Activated CD4-positive, alpha-beta memory T cell treated with anti-CD3 and anti-CD28 coated beads for 36 hours (primary cell): ENCODE measurements around the gene TLE2. TPM values are rescaled to one million over a fixed set of nuclear protein-coding genes. Genes with fewer than 3 reads are reported as not detected.

Experiments used
- CTCF ChIA-PET: fragments of 350-600 bp; sonication (Branson Sonifier 250); formaldehyde crosslinking; loops from one replicate; lab custom pipeline; 2021; ENCODE audit warnings: antibody characterized with exemption, inconsistent platforms; lab: Charles Lee
- POLR2A ChIA-PET: fragments of 350-600 bp; sonication (Branson Sonifier 250); formaldehyde crosslinking; loops from one replicate; lab custom pipeline; 2021; ENCODE audit warnings: antibody characterized with exemption; lab: Charles Lee
- DNase-seq: peaks from one replicate; pipeline ENCODE4 v3.0.0-alpha.2; 2020
- H3K27ac Mint-ChIP-seq: one replicate; pipeline ENCODE4 v1.8.0; 2021; ENCODE audit warnings: mixed read lengths
- H3K27me3 Mint-ChIP-seq: one replicate; pipeline ENCODE4 v1.8.0; 2021; ENCODE audit warnings: mixed read lengths
- H3K36me3 Mint-ChIP-seq: one replicate; pipeline ENCODE4 v1.8.0; 2021; ENCODE audit warnings: mixed read lengths
- H3K4me1 Mint-ChIP-seq: one replicate; pipeline ENCODE4 v1.8.0; 2021; ENCODE audit warnings: low read depth, mixed read lengths
- H3K4me3 Mint-ChIP-seq: one replicate; pipeline ENCODE4 v1.8.0; 2021; ENCODE audit warnings: mild to moderate bottlenecking, mixed read lengths
- H3K9me3 Mint-ChIP-seq: one replicate; pipeline ENCODE4 v1.8.0; 2021; ENCODE audit warnings: mixed read lengths
- intact Hi-C: fragments of 100-400 bp; cut with micrococcal nuclease; formaldehyde crosslinking; loops from one replicate; pipeline ENCODE4 v1.15.1; 2023
- total RNA-seq, 2 experiments: library from RNA; stranded (reverse); gene quantifications; one replicate each; pipeline ENCODE4 v1.2.3, GENCODE V29; 2021

Gene TLE2
- total RNA-seq, 2 experiments from 2014 or later = 8.5 to 9.9 TPM

DNA sequence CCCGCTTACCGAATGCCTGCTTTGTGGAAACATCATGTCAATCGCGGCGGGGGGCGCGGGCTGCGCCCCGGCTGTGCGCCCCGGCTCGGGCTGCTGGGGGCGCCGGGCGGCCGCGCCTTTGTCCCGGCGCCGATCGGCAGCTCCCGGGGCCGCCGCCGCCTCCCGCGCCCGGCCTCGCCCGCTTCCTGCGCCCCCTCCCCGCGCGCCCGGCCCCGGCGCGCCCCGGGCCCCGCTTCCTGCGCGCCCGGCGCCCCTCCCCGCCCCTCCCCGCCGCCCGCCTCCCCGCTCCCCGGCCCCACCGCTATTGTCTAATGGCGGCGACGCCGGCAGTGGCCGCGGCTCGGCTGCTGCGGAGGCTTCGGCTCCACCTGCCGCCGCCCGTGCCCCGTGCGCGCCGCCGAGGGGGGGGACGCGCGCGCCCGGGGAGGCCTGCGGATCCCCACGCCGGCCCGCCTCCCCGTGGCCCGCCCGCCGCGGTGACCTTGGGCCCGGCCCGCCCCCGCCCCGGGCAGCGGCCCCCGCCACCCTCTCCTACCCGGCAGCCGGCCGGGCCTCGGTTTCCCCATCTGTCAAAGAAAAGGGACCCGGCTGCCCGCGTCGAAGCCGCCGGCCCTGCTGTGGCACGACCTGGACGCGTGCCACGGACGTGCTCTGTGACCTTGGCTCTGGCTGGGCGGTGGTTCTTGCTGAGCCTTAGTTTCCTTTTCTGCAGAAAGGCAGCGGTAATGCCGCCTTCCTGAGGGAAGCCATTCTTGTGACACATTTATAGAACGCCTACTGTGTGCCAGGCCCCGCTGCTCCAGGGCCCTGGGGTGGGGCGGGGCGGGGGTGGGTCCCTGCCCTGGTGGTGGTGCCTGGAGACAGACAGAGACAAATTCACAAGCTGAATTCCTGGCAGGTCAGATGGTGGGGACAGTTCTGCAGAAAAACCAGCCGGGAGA, 33.4 kb upstream of the TLE2 start, which contains the start of gene TLE5:
Gene TLE5 (minus strand): TSS at position 331 of the 941 bp plus-strand sequence. CDS start 295 bp downstream, at position 36.
- peaks cover 29% of the 10 kb centered on the region for H3K4me1 Mint-ChIP-seq
- H3K36me3 Mint-ChIP-seq = peaks cover 29% of the 10 kb centered on the region
- H3K9me3 Mint-ChIP-seq = no peaks in the 10 kb centered on the region
- intact Hi-C loops = no loop called here
- POLR2A ChIA-PET = interaction anchor here (1.7 kb wide), 1 partner anchor 27 kb away, joined by 8 read pairs; no protein-coding TSS in a partner anchor
- peak within 1 kb of the TSS; percentile 97 for H3K27ac Mint-ChIP-seq
- CTCF ChIA-PET = interaction anchor here (0.6 to 2.6 kb wide), 4 partner anchors 13 to 111 kb away, joined by 3 to 12 read pairs (median 4); no protein-coding TSS in a partner anchor
- H3K4me3 Mint-ChIP-seq = peak within 1 kb of the TSS; percentile 85
- no peaks in the 10 kb centered on the region for H3K27me3 Mint-ChIP-seq
- peak; percentile 74 for DNase-seq

DNA sequence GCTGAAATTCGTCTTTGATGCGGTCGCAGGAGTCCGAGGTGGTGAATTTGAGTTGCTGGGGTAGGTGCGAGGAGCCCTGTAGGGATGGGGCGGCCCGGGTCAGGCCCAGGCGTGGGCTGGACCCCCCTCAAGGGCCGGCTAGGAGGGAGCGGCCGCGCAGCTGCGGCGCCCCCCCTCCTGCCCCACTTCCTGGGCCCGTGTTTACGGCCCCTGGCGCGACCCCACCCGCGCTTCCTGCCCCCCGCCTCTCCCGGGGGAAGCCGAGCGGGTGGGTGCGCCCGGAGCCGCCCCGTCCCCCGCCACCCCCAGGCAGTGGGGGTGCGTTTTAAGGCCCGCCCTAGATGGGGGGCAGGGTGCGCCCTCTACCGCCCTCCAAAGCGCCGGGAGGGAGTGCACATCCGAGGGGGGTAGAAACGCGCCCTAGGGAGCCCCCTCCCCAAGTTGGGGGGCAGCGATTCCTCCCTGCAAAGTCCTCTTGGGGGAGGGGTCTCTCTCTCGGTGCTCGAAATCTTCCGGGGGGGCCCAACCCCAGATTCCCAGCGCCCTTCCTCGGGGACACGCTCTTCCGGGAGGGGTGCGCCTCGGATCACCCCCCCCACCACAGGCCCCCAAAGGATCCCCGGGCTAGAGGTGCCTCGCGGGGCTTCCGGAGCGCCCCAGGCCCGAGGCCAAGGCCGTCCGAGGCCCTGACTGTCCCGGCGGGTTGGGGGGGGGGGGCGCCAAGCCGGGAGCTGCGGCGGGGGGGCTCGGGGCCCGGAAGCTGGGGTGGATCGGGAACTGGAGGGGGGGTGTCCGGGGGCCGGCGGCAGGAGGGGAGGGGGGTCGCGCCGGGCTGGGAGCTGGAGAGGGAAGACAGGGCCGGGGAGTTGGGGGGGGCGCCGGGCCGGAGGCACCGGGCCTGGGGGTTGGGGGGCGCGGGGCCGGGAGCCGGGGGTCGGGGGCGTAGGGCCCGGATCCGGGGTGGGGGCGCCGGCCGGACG, 32.4 kb upstream of the TLE2 start:
- intact Hi-C loops = loop anchor here (2.0 kb wide), 1 partner anchor 27 kb away; no protein-coding TSS in a partner anchor
- Mint-ChIP-seq H3K36me3 (peaks cover 29% of the 10 kb centered on the region), H3K4me1 (peaks cover 33% of the 10 kb centered on the region), H3K27me3 (no peaks in the 10 kb centered on the region), H3K9me3 (no peaks in the 10 kb centered on the region), H3K27ac (peak overlapping the region; percentile 90), H3K4me3 (peak overlapping the region; percentile 82)
- CTCF ChIA-PET = interaction anchor here (0.6 to 1.5 kb wide), 6 partner anchors 14 to 110 kb away, joined by 3 to 7 read pairs (median 4); no protein-coding TSS in a partner anchor
- peak; percentile 72 for DNase-seq
- POLR2A ChIA-PET = interaction anchor here (1.6 to 1.8 kb wide), 2 partner anchors 9 to 26 kb away, joined by 12 to 14 read pairs; no protein-coding TSS in a partner anchor

DNA sequence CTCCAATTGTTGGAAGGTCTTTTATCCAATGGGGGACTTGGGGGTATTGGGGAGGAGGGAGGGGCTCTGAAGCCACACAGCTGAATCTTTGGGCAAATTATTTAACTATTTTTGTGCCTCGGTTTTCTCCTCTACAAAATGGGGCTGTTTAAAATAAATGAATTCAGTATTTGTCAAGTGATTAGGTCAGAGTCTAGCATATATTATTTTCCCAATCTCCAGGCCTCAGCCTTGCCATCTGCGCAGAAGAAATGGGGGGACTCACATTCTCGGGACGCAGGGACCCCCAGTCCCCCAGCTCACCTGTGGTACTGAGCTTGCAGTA, 31.7 kb upstream of the TLE2 start:
- intact Hi-C loops = loop anchor here (2.0 kb wide), 1 partner anchor 26 kb away; no protein-coding TSS in a partner anchor
- Mint-ChIP-seq H3K4me1 (peaks cover 33% of the 10 kb centered on the region), H3K4me3 (peak overlapping the region; percentile 82)

DNA sequence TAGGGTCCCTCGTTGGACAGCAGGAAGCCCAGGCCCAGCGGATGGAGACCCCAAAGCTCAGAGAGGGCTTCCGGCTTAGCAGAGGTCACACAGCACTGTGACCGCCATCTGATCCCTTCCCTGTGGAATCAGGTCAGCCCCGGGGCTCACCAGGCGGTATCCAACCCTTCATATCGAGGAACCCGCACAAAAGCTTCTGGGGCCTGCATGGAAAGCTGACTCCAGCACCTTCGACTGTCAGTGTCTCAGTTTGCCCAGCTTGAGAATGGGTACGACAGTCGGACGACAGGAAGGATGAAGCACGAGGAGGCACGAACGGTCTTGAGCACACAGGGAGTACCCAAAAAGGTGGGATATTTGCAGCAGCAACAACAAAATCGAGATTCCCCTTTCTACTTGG, 30.6 kb upstream of the TLE2 start:
- Mint-ChIP-seq H3K27ac (peak overlapping the region; percentile 90), H3K4me3 (peak overlapping the region; percentile 82), H3K36me3 (peaks cover 37% of the 10 kb centered on the region), H3K4me1 (peaks cover 38% of the 10 kb centered on the region), H3K27me3 (no peaks in the 10 kb centered on the region), H3K9me3 (no peaks in the 10 kb centered on the region)
- ChIA-PET POLR2A (interaction anchor here (1.8 kb wide), 1 partner anchor 24 kb away, joined by 12 read pairs; no protein-coding TSS in a partner anchor), CTCF (interaction anchor here (0.7 to 1.5 kb wide), 4 partner anchors 8 to 108 kb away, joined by 3 to 7 read pairs (median 4); no protein-coding TSS in a partner anchor)
- no peak for DNase-seq
- intact Hi-C loops = loop anchor here (2.0 kb wide), 1 partner anchor 25 kb away; no protein-coding TSS in a partner anchor

More for the DNA sequence above, 31.7 kb upstream of the TLE2 start:
- Mint-ChIP-seq H3K27me3 (no peaks in the 10 kb centered on the region), H3K9me3 (no peaks in the 10 kb centered on the region), H3K36me3 (peaks cover 29% of the 10 kb centered on the region), H3K27ac (peak overlapping the region; percentile 90)
- POLR2A ChIA-PET = interaction anchor here (1.6 to 1.8 kb wide), 2 partner anchors 9 to 25 kb away, joined by 12 to 14 read pairs; no protein-coding TSS in a partner anchor
- no peak for DNase-seq
- CTCF ChIA-PET = interaction anchor here (1.0 to 1.5 kb wide), 6 partner anchors 14 to 109 kb away, joined by 3 to 7 read pairs (median 5); no protein-coding TSS in a partner anchor

DNA sequence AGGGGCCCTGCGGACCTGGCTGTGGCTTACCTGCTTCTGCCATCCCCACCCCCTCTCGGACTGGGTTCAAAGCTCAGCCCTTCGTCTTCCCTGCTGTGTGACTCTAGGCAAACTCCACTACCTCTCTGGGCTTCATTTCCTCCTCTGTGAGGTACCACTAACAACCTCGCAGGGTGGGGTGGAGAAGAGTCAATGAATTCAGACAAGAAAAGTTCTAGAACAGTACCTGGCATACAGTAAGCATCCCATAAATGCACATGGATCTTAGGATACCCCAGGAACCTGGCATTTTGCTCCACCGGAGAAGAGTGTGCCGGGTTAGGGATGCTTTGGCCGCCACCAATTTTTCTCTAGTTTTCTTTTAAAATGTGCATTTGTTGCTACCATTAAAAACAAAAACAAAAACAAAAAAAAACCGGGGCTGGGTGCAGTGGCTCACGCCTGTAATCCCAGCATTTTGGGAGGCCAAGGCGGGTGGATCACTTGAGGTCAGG, 29.8 kb upstream of the TLE2 start:
- Mint-ChIP-seq H3K9me3 (no peaks in the 10 kb centered on the region), H3K4me3 (no peak overlapping the region), H3K27me3 (no peaks in the 10 kb centered on the region), H3K27ac (peak overlapping the region; percentile 19), H3K36me3 (peaks cover 44% of the 10 kb centered on the region), H3K4me1 (peaks cover 45% of the 10 kb centered on the region)
- ChIA-PET CTCF (interaction anchor here (1.0 kb wide), 1 partner anchor 97 kb away, joined by 3 read pairs; no protein-coding TSS in a partner anchor), POLR2A (no interaction called here)
- no peak for DNase-seq
- intact Hi-C loops = no loop called here

DNA sequence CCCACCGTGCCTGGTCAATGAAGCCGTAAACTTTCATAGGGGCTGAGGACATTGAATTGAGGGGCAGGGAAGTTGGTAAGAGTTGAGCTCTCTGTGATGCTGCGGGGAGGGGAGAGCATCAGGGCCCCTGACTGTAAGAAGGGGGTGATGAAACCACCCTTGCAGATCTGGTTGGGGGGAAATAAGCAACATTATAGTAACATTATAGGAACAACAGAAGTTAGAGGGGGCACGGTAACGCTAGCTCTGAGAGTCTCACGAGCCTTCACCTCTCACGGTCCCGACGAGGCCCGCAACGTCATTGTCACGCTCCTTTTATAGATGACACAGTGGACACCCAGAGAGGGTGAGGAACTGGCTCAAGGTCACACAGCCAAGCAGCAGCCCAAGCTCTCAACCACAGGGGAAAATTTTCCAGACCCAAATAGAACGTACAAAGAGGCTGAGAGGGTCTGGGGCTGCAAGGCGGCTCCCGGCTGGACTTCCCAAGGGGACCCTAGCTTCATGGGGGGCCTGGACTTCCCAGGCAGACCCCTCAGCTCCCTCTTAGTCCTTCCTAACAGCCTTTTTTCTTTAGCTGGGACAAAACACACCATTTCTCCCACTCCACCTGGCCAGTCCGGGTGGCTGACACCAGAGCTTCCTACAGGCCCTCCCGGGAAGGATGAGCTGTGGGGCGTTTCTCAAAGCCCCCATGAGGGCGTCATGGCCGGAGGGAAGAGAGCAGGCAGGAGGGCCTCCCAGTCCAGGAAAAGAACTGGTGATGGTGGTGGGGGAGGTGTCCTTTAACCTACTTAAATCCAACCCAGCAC, 29.1 kb upstream of the TLE2 start:
- no peak for DNase-seq
- no peaks in the 10 kb centered on the region for H3K27me3 Mint-ChIP-seq
- intact Hi-C loops = no loop called here
- POLR2A ChIA-PET = no interaction called here
- H3K36me3 Mint-ChIP-seq = peaks cover 44% of the 10 kb centered on the region
- peaks cover 42% of the 10 kb centered on the region for H3K4me1 Mint-ChIP-seq
- CTCF ChIA-PET = interaction anchor here (1.0 kb wide), 2 partner anchors 46 to 96 kb away, joined by 3 read pairs; no protein-coding TSS in a partner anchor
- H3K27ac Mint-ChIP-seq = no peak overlapping the region
- H3K4me3 Mint-ChIP-seq = no peak overlapping the region
- H3K9me3 Mint-ChIP-seq = no peaks in the 10 kb centered on the region

DNA sequence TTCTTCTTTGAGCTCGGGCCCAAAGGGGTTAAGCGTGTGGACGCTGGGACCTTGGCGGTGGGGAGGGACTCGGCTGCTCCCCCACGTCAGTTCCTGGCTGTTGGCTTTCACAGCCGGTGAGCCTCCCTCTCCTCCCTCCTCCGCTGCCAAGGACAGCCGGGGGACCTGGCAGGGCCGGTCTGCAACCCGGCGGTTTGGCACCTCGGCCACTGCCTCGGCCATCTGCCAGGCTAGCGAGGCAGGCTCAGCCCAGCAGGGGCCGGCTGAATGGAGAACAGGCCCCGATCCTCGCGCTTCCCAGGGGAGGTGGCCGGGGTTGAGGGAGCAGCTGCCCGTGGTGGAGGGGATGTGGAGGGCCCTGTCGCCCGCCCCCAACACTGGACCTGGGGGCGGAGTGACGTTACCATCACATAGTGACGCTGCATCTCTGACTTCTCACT, 28.2 kb upstream of the TLE2 start:
- Mint-ChIP-seq H3K9me3 (no peaks in the 10 kb centered on the region), H3K36me3 (peaks cover 47% of the 10 kb centered on the region), H3K4me3 (no peak overlapping the region), H3K27ac (no peak overlapping the region), H3K27me3 (no peaks in the 10 kb centered on the region), H3K4me1 (peaks cover 39% of the 10 kb centered on the region)
- CTCF ChIA-PET = interaction anchor here (1.0 kb wide), 1 partner anchor 47 kb away, joined by 3 read pairs; no protein-coding TSS in a partner anchor
- POLR2A ChIA-PET = interaction anchor here (1.7 kb wide), 1 partner anchor 21 kb away, joined by 7 read pairs; no protein-coding TSS in a partner anchor
- intact Hi-C loops = no loop called here
- DNase-seq = no peak

DNA sequence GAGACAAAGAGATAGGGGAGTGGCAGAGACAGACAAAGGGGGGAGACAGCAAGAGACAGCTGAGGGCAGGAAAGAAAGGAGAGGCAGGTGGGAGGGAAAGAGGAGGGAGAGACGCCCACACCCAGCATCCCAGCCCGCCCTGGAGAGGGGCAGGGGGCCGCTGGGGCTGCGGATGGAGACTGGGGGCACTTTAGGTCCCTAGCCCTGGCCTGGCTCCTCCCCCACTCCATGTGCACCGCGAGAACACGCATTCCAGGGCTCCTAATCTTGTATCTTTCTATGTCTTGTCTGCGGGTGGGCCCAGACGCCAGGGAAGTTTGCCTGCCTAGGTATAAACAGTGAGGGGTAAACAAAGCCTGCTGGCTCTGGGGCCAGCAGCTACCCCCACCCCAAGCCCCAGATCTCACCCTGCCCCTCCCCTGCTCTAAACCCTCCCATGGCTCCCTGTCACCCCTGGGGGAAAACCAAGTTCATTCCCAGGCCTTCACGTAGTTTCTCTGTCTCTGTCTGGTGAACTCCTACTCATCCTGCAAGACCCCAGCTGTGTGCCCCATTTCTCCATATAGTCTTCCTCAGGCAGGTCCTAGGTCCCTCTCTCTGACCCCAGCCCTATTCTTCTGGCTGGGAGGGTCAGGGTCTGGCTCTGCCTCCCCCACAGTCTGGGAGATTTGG, 27.5 kb upstream of the TLE2 start:
- Mint-ChIP-seq H3K4me3 (no peak overlapping the region), H3K9me3 (no peaks in the 10 kb centered on the region), H3K27me3 (no peaks in the 10 kb centered on the region), H3K27ac (peak overlapping the region; percentile 34), H3K4me1 (peaks cover 39% of the 10 kb centered on the region), H3K36me3 (peaks cover 48% of the 10 kb centered on the region)
- intact Hi-C loops = no loop called here
- CTCF ChIA-PET = no interaction called here
- POLR2A ChIA-PET = interaction anchor here (1.7 kb wide), 1 partner anchor 20 kb away, joined by 7 read pairs; no protein-coding TSS in a partner anchor
- no peak for DNase-seq

DNA sequence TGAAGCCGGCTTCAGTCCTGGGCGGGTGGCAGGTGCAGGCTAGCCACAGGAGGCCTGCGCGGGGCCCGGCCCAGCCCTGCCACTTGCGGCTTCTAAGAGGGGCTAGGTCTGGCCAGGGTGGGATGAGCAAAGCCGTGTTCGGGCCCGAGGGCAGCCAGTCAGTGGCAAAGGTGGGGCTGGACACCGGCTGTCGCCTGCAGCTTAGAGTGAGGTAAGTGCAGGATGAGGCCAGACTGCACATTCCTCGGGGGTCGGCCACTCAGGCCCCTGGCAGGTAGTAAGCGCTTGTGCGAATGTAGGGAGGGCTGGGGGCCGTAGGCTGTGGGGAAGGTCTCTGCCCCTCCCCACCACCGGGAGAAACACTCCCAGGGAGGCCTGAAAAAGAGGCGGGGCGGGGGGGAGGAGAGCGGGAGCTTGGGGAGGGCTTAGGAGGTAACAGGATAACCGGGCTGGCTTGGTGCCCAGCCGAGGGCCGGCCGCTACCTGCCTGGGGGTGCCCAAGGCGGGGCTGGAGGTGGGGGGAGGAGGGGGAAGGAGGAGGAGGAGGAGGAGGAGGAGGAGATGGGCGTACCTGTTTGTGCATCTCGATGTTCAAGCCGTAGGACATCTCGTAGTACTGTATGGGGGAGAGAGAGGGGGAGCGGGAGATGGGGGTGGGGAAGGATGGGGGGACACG, 26.8 kb upstream of the TLE2 start:
- intact Hi-C loops = no loop called here
- Mint-ChIP-seq H3K4me3 (no peak overlapping the region), H3K27ac (no peak overlapping the region), H3K36me3 (peaks cover 46% of the 10 kb centered on the region), H3K4me1 (peaks cover 37% of the 10 kb centered on the region), H3K9me3 (no peaks in the 10 kb centered on the region), H3K27me3 (no peaks in the 10 kb centered on the region)
- ChIA-PET POLR2A (interaction anchor here (1.7 kb wide), 1 partner anchor 20 kb away, joined by 7 read pairs; no protein-coding TSS in a partner anchor), CTCF (no interaction called here)
- no peak for DNase-seq
